GM21825 (cell line): Measurements from ENCODE around the gene TTF2.
"Not testable (repeated sequence)": the region's sequence is repeated elsewhere in the genome, so short reads cannot be mapped to it uniquely, and the experiment has no call there.

ENCODE experiments used
- ATAC-seq: cut with Tn5 transposase; IDR thresholded peaks from one replicate; pipeline ENCODE4 v1.9.1; 2021; ENCODE audit warnings: mild to moderate bottlenecking, moderate library complexity; ENCODE audit not compliant: unreplicated experiment

The TTF2 gene

GRCh38 chr1:117092594-117092993 is 32.5 kb downstream of the TTF2 start:
- no peak for ATAC-seq

- no peak for ATAC-seq
These were observed 33.0 kb downstream of the TTF2 start for GRCh38 chr1:117093091-117093534.

GRCh38 chr1:117093870-117094621 is 33.9 kb downstream of the TTF2 start:
- ATAC-seq, result peak; percentile 72

- no peak for ATAC-seq
These were observed 34.9 kb downstream of the TTF2 start for GRCh38 chr1:117094841-117095604.

- no peak for ATAC-seq
These were observed 36.9 kb downstream of the TTF2 start for GRCh38 chr1:117096951-117097408.

- no peak for ATAC-seq
These were observed 37.3 kb downstream of the TTF2 start for GRCh38 chr1:117097443-117097842.

- ATAC-seq, result no peak
These were observed 38.3 kb downstream of the TTF2 start for GRCh38 chr1:117098287-117098890.

- ATAC-seq, result no peak
These were observed 41.2 kb downstream of the TTF2 start for GRCh38 chr1:117101334-117101733.

- not testable (repeated sequence) for ATAC-seq
These were observed 41.7 kb downstream of the TTF2 start for GRCh38 chr1:117101858-117102257.

- no peak for ATAC-seq
These were observed 44.9 kb downstream of the TTF2 start for GRCh38 chr1:117104986-117105385.

- no peak for ATAC-seq
These were observed 45.6 kb downstream of the TTF2 start for GRCh38 chr1:117105722-117106121.

GRCh38 chr1:117106478-117106877 is 46.4 kb downstream of the TTF2 start:
- no peak for ATAC-seq

GRCh38 chr1:117107364-117107763 is 47.2 kb downstream of the TTF2 start:
- no peak for ATAC-seq

GRCh38 chr1:117110774-117111173 is 50.6 kb downstream of the TTF2 start:
- no peak for ATAC-seq

GRCh38 chr1:117112047-117112717 is 52.1 kb downstream of the TTF2 start:
- no peak for ATAC-seq

- no peak for ATAC-seq
These were observed 53.1 kb downstream of the TTF2 start for GRCh38 chr1:117113199-117113598.

- no peak for ATAC-seq
These were observed 54.8 kb downstream of the TTF2 start for GRCh38 chr1:117114877-117115276.

GRCh38 chr1:117116090-117116783 is 56.1 kb downstream of the TTF2 start:
- ATAC-seq, result no peak

GRCh38 chr1:117116784-117117130 is 56.6 kb downstream of the TTF2 start:
- ATAC-seq, result no peak

- no peak for ATAC-seq
These were observed 57.6 kb downstream of the TTF2 start for GRCh38 chr1:117117697-117118096.

- ATAC-seq, result no peak
These were observed 58.0 kb downstream of the TTF2 start for GRCh38 chr1:117118137-117118536.
